Measurements from ENCODE around the gene HS1BP3. TPM values are rescaled to one million over a fixed set of nuclear protein-coding genes. Genes with fewer than 3 reads are reported as not detected.

HS1BP3 gene
- total RNA-seq, 1 donor from 2014 or later, result 19.6 TPM

GRCh38 chr2:20609995-20610357 is 40.9 kb downstream of the HS1BP3 start:
- Mint-ChIP-seq H3K27ac (ENCODE audit: unreplicated experiment) (no peak overlapping the region), H3K27me3 (ENCODE audit: low read depth) (peaks cover 2% of the 10 kb centered on the region), H3K9me3 (peaks cover 8% of the 10 kb centered on the region), H3K4me3 (no peak overlapping the region), H3K4me1 (peaks cover 28% of the 10 kb centered on the region), H3K36me3 (ENCODE audit: low read depth) (peaks cover 10% of the 10 kb centered on the region)
- TF ChIP-seq CTCF (conservative IDR thresholded peaks at IDR 0.05), result no peak
- no peak for DNase-seq (ENCODE audit: low read depth, low spot score)

- H3K4me3 Mint-ChIP-seq, result no peak overlapping the region
- no peak for TF ChIP-seq CTCF (conservative IDR thresholded peaks at IDR 0.05)
- H3K27me3 Mint-ChIP-seq (ENCODE audit: low read depth), result peaks cover 2% of the 10 kb centered on the region
- H3K36me3 Mint-ChIP-seq (ENCODE audit: low read depth), result peaks cover 10% of the 10 kb centered on the region
- peaks cover 29% of the 10 kb centered on the region for H3K4me1 Mint-ChIP-seq
- peak overlapping the region; percentile 72 for H3K27ac Mint-ChIP-seq (ENCODE audit: unreplicated experiment)
- peaks cover 8% of the 10 kb centered on the region for H3K9me3 Mint-ChIP-seq
- DNase-seq (ENCODE audit: low read depth, low spot score), result no peak
Measured at GRCh38 chr2:20609349-20609994, 41.4 kb downstream of the HS1BP3 start.

- H3K27ac Mint-ChIP-seq (ENCODE audit: unreplicated experiment), result no peak overlapping the region
- TF ChIP-seq CTCF (conservative IDR thresholded peaks at IDR 0.05), result no peak
- no peak overlapping the region for H3K4me3 Mint-ChIP-seq
- H3K36me3 Mint-ChIP-seq (ENCODE audit: low read depth), result peaks cover 10% of the 10 kb centered on the region
- DNase-seq (ENCODE audit: low read depth, low spot score), result no peak
- H3K9me3 Mint-ChIP-seq, result peaks cover 8% of the 10 kb centered on the region
- H3K4me1 Mint-ChIP-seq, result peaks cover 24% of the 10 kb centered on the region
- H3K27me3 Mint-ChIP-seq (ENCODE audit: low read depth), result peaks cover 2% of the 10 kb centered on the region
Measured at GRCh38 chr2:20608666-20609348, 42.1 kb downstream of the HS1BP3 start.

- Mint-ChIP-seq H3K27ac (ENCODE audit: unreplicated experiment) (no peak overlapping the region), H3K27me3 (ENCODE audit: low read depth) (peaks cover 2% of the 10 kb centered on the region), H3K4me3 (no peak overlapping the region), H3K4me1 (peaks cover 22% of the 10 kb centered on the region), H3K9me3 (peaks cover 8% of the 10 kb centered on the region), H3K36me3 (ENCODE audit: low read depth) (peaks cover 10% of the 10 kb centered on the region)
- TF ChIP-seq CTCF (conservative IDR thresholded peaks at IDR 0.05), result no peak
- DNase-seq (ENCODE audit: low read depth, low spot score), result no peak
Measured at GRCh38 chr2:20607446-20607845, 43.5 kb downstream of the HS1BP3 start.

GRCh38 chr2:20606198-20606597 is 44.7 kb downstream of the HS1BP3 start:
- H3K4me1 Mint-ChIP-seq, result peaks cover 29% of the 10 kb centered on the region
- no peak overlapping the region for H3K4me3 Mint-ChIP-seq
- H3K27me3 Mint-ChIP-seq (ENCODE audit: low read depth), result peaks cover 2% of the 10 kb centered on the region
- TF ChIP-seq CTCF (conservative IDR thresholded peaks at IDR 0.05), result no peak
- peak overlapping the region; percentile 47 for H3K27ac Mint-ChIP-seq (ENCODE audit: unreplicated experiment)
- peaks cover 12% of the 10 kb centered on the region for H3K36me3 Mint-ChIP-seq (ENCODE audit: low read depth)
- peaks cover 11% of the 10 kb centered on the region for H3K9me3 Mint-ChIP-seq
- no peak for DNase-seq (ENCODE audit: low read depth, low spot score)

Data from neural crest cell (in vitro differentiated cells).